Stimulated activated CD4-positive, alpha-beta T cell treated with anti-CD3 and anti-CD28 coated beads, Interleukin-2, amount 100 ng/mL, for 24 hours (primary cell): ENCODE results near the gene PPP4C.

ENCODE experiments used
- DNase-seq, 2 donors: peaks; one replicate each; pipeline ENCODE4 v3.0.0-alpha.2; 2020

The PPP4C gene

GRCh38 chr16:30060346-30060745 lies 15.4 kb upstream of the PPP4C start:
- no peak for DNase-seq

- no peak for DNase-seq
Measured at GRCh38 chr16:30060836-30061554, 14.8 kb upstream of the PPP4C start.

GRCh38 chr16:30063278-30063892 lies 12.4 kb upstream of the PPP4C start:
- DNase-seq: no peak

GRCh38 chr16:30063893-30064728 lies 11.7 kb upstream of the PPP4C start:
- peak; percentile 75 to 78 for DNase-seq

GRCh38 chr16:30064729-30065101 lies 11.1 kb upstream of the PPP4C start:
- DNase-seq: no peak

- DNase-seq: peak; percentile 97 to 98
Measured at GRCh38 chr16:30065102-30065942, 10.5 kb upstream of the PPP4C start, which contains the start of gene ALDOA. TSS of gene ALDOA (plus strand) at chr16:30065760. CDS start at chr16:30066898, 1,138 bp downstream.

GRCh38 chr16:30065943-30066760 lies 9.6 kb upstream of the PPP4C start:
- DNase-seq: peak; percentile 52 to 53

GRCh38 chr16:30066761-30067583 lies 8.8 kb upstream of the PPP4C start:
- no peak for DNase-seq

GRCh38 chr16:30067584-30067916 lies 8.2 kb upstream of the PPP4C start:
- no peak for DNase-seq

GRCh38 chr16:30068333-30068732 lies 7.5 kb upstream of the PPP4C start:
- no peak for DNase-seq

- peak; percentile 58 for DNase-seq
Measured at GRCh38 chr16:30068750-30069610, 6.8 kb upstream of the PPP4C start.

GRCh38 chr16:30069611-30070462 lies 6.0 kb upstream of the PPP4C start:
- no peak for DNase-seq

GRCh38 chr16:30070490-30070889 lies 5.3 kb upstream of the PPP4C start:
- no peak for DNase-seq

- no peak for DNase-seq
Measured at GRCh38 chr16:30076276-30076791, 540 bp downstream of the PPP4C start.

GRCh38 chr16:30077656-30078055 lies 1.9 kb downstream of the PPP4C start:
- DNase-seq: no peak

GRCh38 chr16:30078744-30079143 lies 3.0 kb downstream of the PPP4C start:
- DNase-seq: no peak

GRCh38 chr16:30079480-30079879 lies 3.7 kb downstream of the PPP4C start:
- no peak for DNase-seq

- no peak for DNase-seq
Measured at GRCh38 chr16:30082545-30083090, 6.8 kb downstream of the PPP4C start.
